Pulmonary artery endothelial cell (primary cell): ENCODE results near the gene KCTD4. TPM values are rescaled to one million over a fixed set of nuclear protein-coding genes. Genes with fewer than 3 reads are reported as not detected.

Source experiments
- DNase-seq: peaks from one replicate; pipeline ENCODE4 v3.0.0-alpha.2; 2011; ENCODE audit warnings: low read depth, low spot score
- total RNA-seq: library from RNA; depleted of rRNA; stranded (reverse); fragments of >200 nt; gene quantifications from 2 replicates; pipeline ENCODE4 v1.2.3, GENCODE V29; 2014

Gene KCTD4
- total RNA-seq, 1 donor from 2014 or later, result not detected

GRCh38 chr13:45178349-45179162, 22.3 kb downstream of the KCTD4 start:
- no peak for DNase-seq

GRCh38 chr13:45174478-45174877, 26.4 kb downstream of the KCTD4 start:
- DNase-seq, result no peak

- no peak for DNase-seq
These were observed 32.3 kb downstream of the KCTD4 start for GRCh38 chr13:45168555-45168930.

- DNase-seq, result no peak
These were observed 33.0 kb downstream of the KCTD4 start for GRCh38 chr13:45167611-45168554.

- no peak for DNase-seq
These were observed 34.0 kb downstream of the KCTD4 start for GRCh38 chr13:45166858-45167257.

GRCh38 chr13:45162821-45163220, 38.0 kb downstream of the KCTD4 start:
- peak; percentile 39 for DNase-seq

GRCh38 chr13:45162194-45162593, 38.7 kb downstream of the KCTD4 start:
- DNase-seq, result no peak

GRCh38 chr13:45156565-45157361, 44.1 kb downstream of the KCTD4 start:
- DNase-seq, result no peak

GRCh38 chr13:45149964-45150363, 50.9 kb downstream of the KCTD4 start:
- no peak for DNase-seq

GRCh38 chr13:45143346-45143751, 57.5 kb downstream of the KCTD4 start:
- no peak for DNase-seq

Other genes starting within 250 kb of the KCTD4 start
- 2.5 TPM in 2 replicates for gene NUFIP1, start 211.6 kb downstream of the KCTD4 start, total RNA-seq
- gene GPALPP1, start 211.5 kb downstream of the KCTD4 start, total RNA-seq, result 28.9 and 30.1 TPM in 2 replicates
- gene GTF2F2, start 80.5 kb downstream of the KCTD4 start, total RNA-seq, result 23.6 and 25.4 TPM in 2 replicates
- 2,284 and 2,494 TPM in 2 replicates for gene TPT1, start 140.1 kb upstream of the KCTD4 start, total RNA-seq
- gene SLC25A30, start 217.3 kb upstream of the KCTD4 start, total RNA-seq, result 15.6 and 32.2 TPM in 2 replicates